ENCODE results near the gene NACC1.

DNA sequence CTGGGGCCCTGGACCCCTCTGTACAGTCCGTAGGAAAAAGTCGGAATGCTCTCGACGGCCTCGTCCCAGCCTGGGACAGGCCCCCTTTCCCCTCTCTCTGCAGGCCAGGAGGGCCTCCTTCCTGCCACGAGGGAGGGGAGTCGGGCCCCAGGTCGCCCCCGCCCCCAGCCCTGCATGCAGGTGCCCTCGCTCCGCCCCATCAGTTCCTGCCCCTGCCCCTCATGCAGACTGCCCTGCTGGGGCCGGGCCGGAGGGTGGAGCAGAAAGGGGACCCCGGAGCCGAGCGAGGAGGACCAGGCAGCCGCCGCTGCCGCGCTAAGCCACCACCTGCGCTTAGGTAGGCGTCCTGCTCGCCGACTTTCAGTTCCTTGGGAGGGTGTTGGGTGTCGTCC lies 22.7 kb upstream of the NACC1 start:
- TF ChIP-seq CTCF (IDR thresholded peaks at IDR 0.05) (no peak), POLR2A (IDR thresholded peaks at IDR 0.05) (no peak)

Data from adrenal gland (tissue), 5 donors.